NB4 (cell line): ENCODE results near the gene TMEM253.

ENCODE experiments used
- POLR2A ChIP-seq: IDR thresholded peaks from 2 replicates; pipeline ENCODE4 v1.6.1; 2011; ENCODE audit warnings: mild to moderate bottlenecking; ENCODE audit not compliant: insufficient read length; ENCODE audit errors: extremely low read depth
- TF ChIP-seq, protein P1 (sequence below): IDR thresholded peaks from one replicate; pipeline ENCODE4 v1.5.1; 2012; ENCODE audit warnings: low read depth, low read length
- TF ChIP-seq, protein P2 (sequence below): IDR thresholded peaks from 2 replicates; pipeline ENCODE4 v1.6.1; 2011; ENCODE audit warnings: low read depth, low read length

DNA sequence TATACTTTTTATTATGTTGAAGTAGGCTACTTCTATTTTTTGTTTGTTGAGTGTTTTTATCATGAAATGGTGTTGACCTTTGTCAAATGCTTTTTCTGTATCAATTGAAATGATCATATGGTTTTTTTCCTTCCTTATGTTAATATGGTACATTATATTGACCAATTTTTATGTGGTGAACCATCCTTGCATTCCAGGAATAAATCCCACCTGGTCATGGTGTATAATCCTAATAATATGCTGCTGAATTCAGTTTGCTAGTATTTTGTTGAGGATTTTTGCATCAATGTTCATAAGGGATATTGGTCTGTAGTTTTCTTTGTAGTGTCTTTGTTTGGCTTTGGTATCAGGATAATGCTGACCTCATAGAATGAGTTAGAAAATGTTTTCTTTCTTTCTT is 44.6 kb downstream of the TMEM253 start:
- TF ChIP-seq, protein P1, sequence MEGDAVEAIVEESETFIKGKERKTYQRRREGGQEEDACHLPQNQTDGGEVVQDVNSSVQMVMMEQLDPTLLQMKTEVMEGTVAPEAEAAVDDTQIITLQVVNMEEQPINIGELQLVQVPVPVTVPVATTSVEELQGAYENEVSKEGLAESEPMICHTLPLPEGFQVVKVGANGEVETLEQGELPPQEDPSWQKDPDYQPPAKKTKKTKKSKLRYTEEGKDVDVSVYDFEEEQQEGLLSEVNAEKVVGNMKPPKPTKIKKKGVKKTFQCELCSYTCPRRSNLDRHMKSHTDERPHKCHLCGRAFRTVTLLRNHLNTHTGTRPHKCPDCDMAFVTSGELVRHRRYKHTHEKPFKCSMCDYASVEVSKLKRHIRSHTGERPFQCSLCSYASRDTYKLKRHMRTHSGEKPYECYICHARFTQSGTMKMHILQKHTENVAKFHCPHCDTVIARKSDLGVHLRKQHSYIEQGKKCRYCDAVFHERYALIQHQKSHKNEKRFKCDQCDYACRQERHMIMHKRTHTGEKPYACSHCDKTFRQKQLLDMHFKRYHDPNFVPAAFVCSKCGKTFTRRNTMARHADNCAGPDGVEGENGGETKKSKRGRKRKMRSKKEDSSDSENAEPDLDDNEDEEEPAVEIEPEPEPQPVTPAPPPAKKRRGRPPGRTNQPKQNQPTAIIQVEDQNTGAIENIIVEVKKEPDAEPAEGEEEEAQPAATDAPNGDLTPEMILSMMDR: no peak
- TF ChIP-seq POLR2A: no peak
- TF ChIP-seq, protein P2, sequence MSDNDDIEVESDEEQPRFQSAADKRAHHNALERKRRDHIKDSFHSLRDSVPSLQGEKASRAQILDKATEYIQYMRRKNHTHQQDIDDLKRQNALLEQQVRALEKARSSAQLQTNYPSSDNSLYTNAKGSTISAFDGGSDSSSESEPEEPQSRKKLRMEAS: no peak
